HepG2 (cell line): ENCODE data around the gene ECE2. TPM values are rescaled to one million over a fixed set of nuclear protein-coding genes. Genes with fewer than 3 reads are reported as not detected.

ENCODE experiments used
- ADNP ChIP-seq: sonication (generic); formaldehyde crosslinking; IDR thresholded peaks from 2 replicates; pipeline ENCODE4 v1.4.0; 2020; ENCODE audit warnings: missing genetic modification reagents
- ATM ChIP-seq: fragments of 450-650 bp; IDR thresholded peaks from 2 replicates; pipeline ENCODE4 v1.7.1; 2017; ENCODE audit warnings: mild to moderate bottlenecking, borderline replicate concordance
- BRD4 ChIP-seq: sonication (generic); formaldehyde crosslinking; IDR thresholded peaks from 2 replicates; pipeline ENCODE4 v1.4.0; 2020; ENCODE audit warnings: missing genetic modification reagents
- HINFP ChIP-seq: sonication (generic); formaldehyde crosslinking; IDR thresholded peaks from 2 replicates; pipeline ENCODE4 v1.4.0; 2020; ENCODE audit warnings: low read depth, mild to moderate bottlenecking, missing genetic modification reagents
- ISX ChIP-seq: sonication (generic); formaldehyde crosslinking; conservative IDR thresholded peaks from 2 replicates; pipeline ENCODE4 v1.5.0; 2020; ENCODE audit warnings: missing genetic modification reagents
- KAT8 ChIP-seq: IDR thresholded peaks from 2 replicates; pipeline ENCODE4 v1.6.1; 2016; ENCODE audit warnings: missing genetic modification reagents, missing compliant biosample characterization
- MEIS2 ChIP-seq: sonication (generic); formaldehyde crosslinking; IDR thresholded peaks from 2 replicates; pipeline ENCODE4 v1.9.0; 2021; ENCODE audit warnings: mild to moderate bottlenecking, missing genetic modification reagents
- NR1H2 ChIP-seq: sonication (generic); formaldehyde crosslinking; IDR thresholded peaks from 2 replicates; pipeline ENCODE4 v1.8.1; 2022; ENCODE audit warnings: low read depth, missing genetic modification reagents, borderline replicate concordance
- NR2F6 ChIP-seq, 2 experiments: IDR thresholded peaks; 2 replicates each; pipeline ENCODE4 v1.6.1; 2016; ENCODE audit warnings: antibody characterized with exemption in 1 of 2, mild to moderate bottlenecking in 1 of 2
- PAWR ChIP-seq: sonication (generic); formaldehyde crosslinking; IDR thresholded peaks from 2 replicates; pipeline ENCODE4 v1.4.0; 2020; ENCODE audit warnings: missing genetic modification reagents, mild to moderate bottlenecking, borderline replicate concordance
- REXO4 ChIP-seq: sonication (generic); formaldehyde crosslinking; IDR thresholded peaks from 2 replicates; pipeline ENCODE4 v1.8.0; 2022; ENCODE audit warnings: missing genetic modification reagents, mild to moderate bottlenecking, borderline replicate concordance
- STAT5B ChIP-seq: sonication (generic); formaldehyde crosslinking; IDR thresholded peaks from 2 replicates; pipeline ENCODE4 v1.4.0; 2020; ENCODE audit warnings: missing genetic modification reagents
- TFAP4 ChIP-seq: sonication (generic); IDR thresholded peaks from 2 replicates; pipeline ENCODE4 v1.6.1; 2016; ENCODE audit warnings: low read depth, borderline replicate concordance
- ZNF746 ChIP-seq: sonication (generic); formaldehyde crosslinking; IDR thresholded peaks from 2 replicates; pipeline ENCODE4 v1.8.0; 2022; ENCODE audit warnings: mild to moderate bottlenecking, missing genetic modification reagents
- ZNF883 ChIP-seq: sonication (generic); formaldehyde crosslinking; IDR thresholded peaks from 2 replicates; pipeline ENCODE4 v1.5.1; 2020; ENCODE audit warnings: mild to moderate bottlenecking, missing genetic modification reagents; ENCODE audit errors: not compliant biosample characterization
- ZSCAN20 ChIP-seq: sonication (generic); formaldehyde crosslinking; IDR thresholded peaks from 2 replicates; pipeline ENCODE4 v1.4.0; 2020; ENCODE audit warnings: missing genetic modification reagents, mild to moderate bottlenecking, borderline replicate concordance
- polyA plus RNA-seq, 8 experiments: library from polyadenylated mRNA; depleted of rRNA in 3 of 8; stranded (reverse) in 7 of 8; unstranded in 1 of 8; fragments of >200 nt; fragmentation: Illumina TruSeq in 4 of 8; extraction: Trizol in 4 of 8; gene quantifications; 2 replicates each; pipeline versions ENCODE4 v1.2.1 to v1.2.3, GENCODE V29; 2011 to 2016; ENCODE audit warnings: low read depth in 4 of 8, missing spikeins in 1 of 8, mixed read lengths in 1 of 8; ENCODE audit not compliant: insufficient read depth in 1 of 8
- total RNA-seq, 5 experiments: library from RNA; depleted of rRNA; stranded (reverse); fragments of >200 nt; fragmentation: Illumina TruSeq; extraction: Trizol; gene quantifications; 2 replicates each; pipeline ENCODE4 v1.2.3, GENCODE V29; 2016; ENCODE audit warnings: low read depth in 1 of 5
- TF ChIP-seq, protein P1 (sequence below): sonication (generic); formaldehyde crosslinking; IDR thresholded peaks from 2 replicates; pipeline ENCODE4 v1.8.0; 2022; ENCODE audit warnings: mild to moderate bottlenecking, missing genetic modification reagents, moderate library complexity
- TF ChIP-seq, protein P2 (sequence below), 2 experiments: sonication (generic) in 1 of 2; formaldehyde crosslinking in 1 of 2; IDR thresholded peaks; 2 replicates each; pipeline versions ENCODE4 v1.4.0 to v1.6.1; 2018 to 2020; ENCODE audit warnings: missing genetic modification reagents in 2 of 2, borderline replicate concordance in 1 of 2, low read depth in 1 of 2, mild to moderate bottlenecking in 1 of 2, missing biosample characterization in 1 of 2
- TF ChIP-seq, protein P3 (sequence below): sonication (generic); formaldehyde crosslinking; IDR thresholded peaks from 2 replicates; pipeline ENCODE4 v1.5.1; 2020; ENCODE audit warnings: missing genetic modification reagents, mild to moderate bottlenecking, borderline replicate concordance
- TF ChIP-seq, protein P4 (sequence below): sonication (generic); formaldehyde crosslinking; IDR thresholded peaks from 2 replicates; pipeline ENCODE4 v1.4.0; 2020; ENCODE audit warnings: missing genetic modification reagents

ECE2 gene
- total and polyA plus RNA-seq, 2 of the 13 experiments (the other 11 are each of a cell fraction or from before 2014, with no cell fraction given): not detected

- TF ChIP-seq NR2F6 (IDR thresholded peaks at IDR 0.05) (no peak), NR2F6 (CRISPR knock-in tag; IDR thresholded peaks at IDR 0.05) (peak; percentile 6; the same call in 1 of the 2 replicates), REXO4 (CRISPR knock-in tag) (peak; percentile 78; the same call in 1 of the 2 replicates), ATM (no peak), ISX (CRISPR knock-in tag) (no peak), KAT8 (no peak), HINFP (peak; percentile 27; the same call in 1 of the 2 replicates), BRD4 (CRISPR knock-in tag) (no peak), PAWR (CRISPR knock-in tag) (no peak), ZNF746 (CRISPR knock-in tag) (0 out of 2 replicates have a peak, but pooled peaks have one; percentile 14), ZSCAN20 (no peak), NR1H2 (CRISPR knock-in tag) (no peak), MEIS2 (CRISPR knock-in tag) (no peak), TFAP4 (no peak), ADNP (CRISPR knock-in tag) (no peak), STAT5B (no peak), ZNF883 (CRISPR knock-in tag) (peak; percentile 58)
- TF ChIP-seq, protein P1, sequence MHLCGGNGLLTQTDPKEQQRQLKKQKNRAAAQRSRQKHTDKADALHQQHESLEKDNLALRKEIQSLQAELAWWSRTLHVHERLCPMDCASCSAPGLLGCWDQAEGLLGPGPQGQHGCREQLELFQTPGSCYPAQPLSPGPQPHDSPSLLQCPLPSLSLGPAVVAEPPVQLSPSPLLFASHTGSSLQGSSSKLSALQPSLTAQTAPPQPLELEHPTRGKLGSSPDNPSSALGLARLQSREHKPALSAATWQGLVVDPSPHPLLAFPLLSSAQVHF: no peak
- TF ChIP-seq, protein P2, sequence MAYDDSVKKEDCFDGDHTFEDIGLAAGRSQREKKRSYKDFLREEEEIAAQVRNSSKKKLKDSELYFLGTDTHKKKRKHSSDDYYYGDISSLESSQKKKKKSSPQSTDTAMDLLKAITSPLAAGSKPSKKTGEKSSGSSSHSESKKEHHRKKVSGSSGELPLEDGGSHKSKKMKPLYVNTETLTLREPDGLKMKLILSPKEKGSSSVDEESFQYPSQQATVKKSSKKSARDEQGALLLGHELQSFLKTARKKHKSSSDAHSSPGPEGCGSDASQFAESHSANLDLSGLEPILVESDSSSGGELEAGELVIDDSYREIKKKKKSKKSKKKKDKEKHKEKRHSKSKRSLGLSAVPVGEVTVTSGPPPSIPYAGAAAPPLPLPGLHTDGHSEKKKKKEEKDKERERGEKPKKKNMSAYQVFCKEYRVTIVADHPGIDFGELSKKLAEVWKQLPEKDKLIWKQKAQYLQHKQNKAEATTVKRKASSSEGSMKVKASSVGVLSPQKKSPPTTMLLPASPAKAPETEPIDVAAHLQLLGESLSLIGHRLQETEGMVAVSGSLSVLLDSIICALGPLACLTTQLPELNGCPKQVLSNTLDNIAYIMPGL (CRISPR knock-in tag; IDR thresholded peaks at IDR 0.05; ENCODE audit: borderline replicate concordance in 1 of 2, low read depth in 1 of 2): peak; percentile 50 to 68; a peak in 3 of 4 replicates
- TF ChIP-seq, protein P3, sequence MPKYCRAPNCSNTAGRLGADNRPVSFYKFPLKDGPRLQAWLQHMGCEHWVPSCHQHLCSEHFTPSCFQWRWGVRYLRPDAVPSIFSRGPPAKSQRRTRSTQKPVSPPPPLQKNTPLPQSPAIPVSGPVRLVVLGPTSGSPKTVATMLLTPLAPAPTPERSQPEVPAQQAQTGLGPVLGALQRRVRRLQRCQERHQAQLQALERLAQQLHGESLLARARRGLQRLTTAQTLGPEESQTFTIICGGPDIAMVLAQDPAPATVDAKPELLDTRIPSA: no peak
- TF ChIP-seq, protein P4, sequence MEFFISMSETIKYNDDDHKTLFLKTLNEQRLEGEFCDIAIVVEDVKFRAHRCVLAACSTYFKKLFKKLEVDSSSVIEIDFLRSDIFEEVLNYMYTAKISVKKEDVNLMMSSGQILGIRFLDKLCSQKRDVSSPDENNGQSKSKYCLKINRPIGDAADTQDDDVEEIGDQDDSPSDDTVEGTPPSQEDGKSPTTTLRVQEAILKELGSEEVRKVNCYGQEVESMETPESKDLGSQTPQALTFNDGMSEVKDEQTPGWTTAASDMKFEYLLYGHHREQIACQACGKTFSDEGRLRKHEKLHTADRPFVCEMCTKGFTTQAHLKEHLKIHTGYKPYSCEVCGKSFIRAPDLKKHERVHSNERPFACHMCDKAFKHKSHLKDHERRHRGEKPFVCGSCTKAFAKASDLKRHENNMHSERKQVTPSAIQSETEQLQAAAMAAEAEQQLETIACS (CRISPR knock-in tag): no peak
These were observed 60.1 kb downstream of the ECE2 start (continued) for GRCh38 chr3:184335661-184336546.
